Anterior cingulate cortex (tissue), 58 donors: Measurements from ENCODE around the gene BMPR2.
"Not testable (repeated sequence)": the region's sequence is repeated elsewhere in the genome, so short reads cannot be mapped to it uniquely, and the experiment has no call there.

Experiments used
- DNase-seq, 58 donors: peaks; one replicate each; lab custom pipeline; 2025; lab: John Stamatoyannopoulos, UW

BMPR2 gene

GRCh38 chr2:202444000-202444399 lies 67.9 kb downstream of the BMPR2 start:
- no peak for DNase-seq

- DNase-seq: no peak
Observed at GRCh38 chr2:202449344-202449743, 73.2 kb downstream of the BMPR2 start.

- no peak for DNase-seq
Observed at GRCh38 chr2:202450785-202451184, 74.7 kb downstream of the BMPR2 start.

- DNase-seq: no peak
Observed at GRCh38 chr2:202452744-202453143, 76.6 kb downstream of the BMPR2 start.

GRCh38 chr2:202454536-202454935 lies 78.4 kb downstream of the BMPR2 start:
- DNase-seq: no peak

GRCh38 chr2:202455114-202455513 lies 79.0 kb downstream of the BMPR2 start:
- no peak for DNase-seq

- no peak for DNase-seq
Observed at GRCh38 chr2:202460119-202460518, 84.0 kb downstream of the BMPR2 start.

- peak in 2 of 58 donors; percentile 1 to 5 for DNase-seq
Observed at GRCh38 chr2:202479090-202479489, 103.0 kb downstream of the BMPR2 start.

- no peak for DNase-seq
Observed at GRCh38 chr2:202479610-202480009, 103.5 kb downstream of the BMPR2 start.

- no peak for DNase-seq
Observed at GRCh38 chr2:202486351-202486750, 110.2 kb downstream of the BMPR2 start.

GRCh38 chr2:202488671-202489070 lies 112.5 kb downstream of the BMPR2 start:
- no peak for DNase-seq

- no peak for DNase-seq
Observed at GRCh38 chr2:202490479-202490878, 114.4 kb downstream of the BMPR2 start.

- no peak for DNase-seq
Observed at GRCh38 chr2:202491514-202491913, 115.4 kb downstream of the BMPR2 start.

- peak in 38 of 58 donors; percentile 2 to 66 (median 20) for DNase-seq
Observed at GRCh38 chr2:202494300-202495229, 118.4 kb downstream of the BMPR2 start.

GRCh38 chr2:202495230-202495604 lies 119.1 kb downstream of the BMPR2 start:
- no peak for DNase-seq

GRCh38 chr2:202496835-202497472 lies 120.8 kb downstream of the BMPR2 start:
- not testable (repeated sequence) for DNase-seq

GRCh38 chr2:202497473-202497866 lies 121.3 kb downstream of the BMPR2 start:
- DNase-seq: not testable (repeated sequence)

- DNase-seq: not testable (repeated sequence)
Observed at GRCh38 chr2:202499841-202500240, 123.7 kb downstream of the BMPR2 start.

- not testable (repeated sequence) for DNase-seq
Observed at GRCh38 chr2:202503276-202503675, 127.1 kb downstream of the BMPR2 start.

- DNase-seq: no peak
Observed at GRCh38 chr2:202508686-202509085, 132.6 kb downstream of the BMPR2 start.

GRCh38 chr2:202510911-202511310 lies 134.8 kb downstream of the BMPR2 start:
- DNase-seq: no peak

GRCh38 chr2:202512176-202512575 lies 136.0 kb downstream of the BMPR2 start:
- DNase-seq: no peak
